Measurements from ENCODE around the gene CAPS.
A peak's percentile ranks its signal among the peaks of the same experiment; 100 is the strongest.
"Not testable (repeated sequence)": the region's sequence is repeated elsewhere in the genome, so short reads cannot be mapped to it uniquely, and the experiment has no call there.

The CAPS gene

GRCh38 chr19:5881543-5882299 lies 32.3 kb upstream of the CAPS start:
- H3K9me3 ChIP-seq (ENCODE audit: control insufficient read depth in 1 of 2, low read length in 2 of 2), result no peaks in the 10 kb centered on the region
- no peaks in the 10 kb centered on the region for H3K36me3 ChIP-seq (ENCODE audit: control insufficient read depth in 1 of 2, insufficient read depth in 2 of 2, low read length in 2 of 2)
- H3K27me3 ChIP-seq (ENCODE audit: low read depth, low read length), result no peaks in the 10 kb centered on the region
- H3K27ac ChIP-seq (ENCODE audit: low read length), result no peak overlapping the region
- peaks cover 3 to 18% of the 10 kb centered on the region in 2 donors for H3K4me1 ChIP-seq (ENCODE audit: control insufficient read depth in 1 of 2, insufficient read depth in 2 of 2, low read length in 2 of 2)
- no peak overlapping the region for H3K4me3 ChIP-seq (ENCODE audit: low read depth in 1 of 2, low read length in 2 of 2)

GRCh38 chr19:5882421-5882968 lies 31.6 kb upstream of the CAPS start:
- peaks cover 3 to 18% of the 10 kb centered on the region in 2 donors for H3K4me1 ChIP-seq (ENCODE audit: control insufficient read depth in 1 of 2, insufficient read depth in 2 of 2, low read length in 2 of 2)
- no peaks in the 10 kb centered on the region for H3K9me3 ChIP-seq (ENCODE audit: control insufficient read depth in 1 of 2, low read length in 2 of 2)
- H3K27me3 ChIP-seq (ENCODE audit: low read depth, low read length), result no peaks in the 10 kb centered on the region
- H3K36me3 ChIP-seq (ENCODE audit: control insufficient read depth in 1 of 2, insufficient read depth in 2 of 2, low read length in 2 of 2), result no peaks in the 10 kb centered on the region
- no peak overlapping the region for H3K4me3 ChIP-seq (ENCODE audit: low read depth in 1 of 2, low read length in 2 of 2)
- no peak overlapping the region for H3K27ac ChIP-seq (ENCODE audit: low read length)

GRCh38 chr19:5883157-5883873 lies 30.7 kb upstream of the CAPS start:
- not testable (repeated sequence) for H3K9me3 ChIP-seq (ENCODE audit: control insufficient read depth in 1 of 2, low read length in 2 of 2); H3K36me3 ChIP-seq (ENCODE audit: control insufficient read depth in 1 of 2, insufficient read depth in 2 of 2, low read length in 2 of 2); H3K27me3 ChIP-seq (ENCODE audit: low read depth, low read length); H3K27ac ChIP-seq (ENCODE audit: low read length); H3K4me3 ChIP-seq (ENCODE audit: low read depth in 1 of 2, low read length in 2 of 2)
- H3K4me1 ChIP-seq (ENCODE audit: control insufficient read depth in 1 of 2, insufficient read depth in 2 of 2, low read length in 2 of 2), result peaks cover 3 to 18% of the 10 kb centered on the region in 2 donors

- not testable (repeated sequence) for H3K4me3 ChIP-seq (ENCODE audit: low read depth in 1 of 2, low read length in 2 of 2); H3K27ac ChIP-seq (ENCODE audit: low read length); H3K9me3 ChIP-seq (ENCODE audit: control insufficient read depth in 1 of 2, low read length in 2 of 2); H3K27me3 ChIP-seq (ENCODE audit: low read depth, low read length); H3K36me3 ChIP-seq (ENCODE audit: control insufficient read depth in 1 of 2, insufficient read depth in 2 of 2, low read length in 2 of 2)
- H3K4me1 ChIP-seq (ENCODE audit: control insufficient read depth in 1 of 2, insufficient read depth in 2 of 2, low read length in 2 of 2), result peaks cover 3 to 21% of the 10 kb centered on the region in 2 donors
Measured at GRCh38 chr19:5884065-5884811, 29.8 kb upstream of the CAPS start.

GRCh38 chr19:5889288-5889971 lies 24.6 kb upstream of the CAPS start:
- Histone ChIP-seq H3K27me3 (ENCODE audit: low read depth, low read length) (peaks cover 6% of the 10 kb centered on the region), H3K4me3 (ENCODE audit: low read depth in 1 of 2, low read length in 2 of 2) (no peak overlapping the region), H3K9me3 (ENCODE audit: control insufficient read depth in 1 of 2, low read length in 2 of 2) (no peaks in the 10 kb centered on the region), H3K36me3 (ENCODE audit: control insufficient read depth in 1 of 2, insufficient read depth in 2 of 2, low read length in 2 of 2) (no peaks in the 10 kb centered on the region), H3K4me1 (ENCODE audit: control insufficient read depth in 1 of 2, insufficient read depth in 2 of 2, low read length in 2 of 2) (peaks cover 0 to 16% of the 10 kb centered on the region in 2 donors), H3K27ac (ENCODE audit: low read length) (peak overlapping the region; percentile 23)

GRCh38 chr19:5890099-5890498 lies 24.0 kb upstream of the CAPS start:
- peaks cover under 1 to 6% of the 10 kb centered on the region in 2 donors for H3K36me3 ChIP-seq (ENCODE audit: control insufficient read depth in 1 of 2, insufficient read depth in 2 of 2, low read length in 2 of 2)
- H3K27ac ChIP-seq (ENCODE audit: low read length), result peak overlapping the region; percentile 23
- no peak overlapping the region for H3K4me3 ChIP-seq (ENCODE audit: low read depth in 1 of 2, low read length in 2 of 2)
- H3K4me1 ChIP-seq (ENCODE audit: control insufficient read depth in 1 of 2, insufficient read depth in 2 of 2, low read length in 2 of 2), result peaks cover 0 to 16% of the 10 kb centered on the region in 2 donors
- peaks cover 6% of the 10 kb centered on the region for H3K27me3 ChIP-seq (ENCODE audit: low read depth, low read length)
- no peaks in the 10 kb centered on the region for H3K9me3 ChIP-seq (ENCODE audit: control insufficient read depth in 1 of 2, low read length in 2 of 2)

GRCh38 chr19:5891572-5891937 lies 22.5 kb upstream of the CAPS start:
- peaks cover 9 to 21% of the 10 kb centered on the region in 2 donors for H3K36me3 ChIP-seq (ENCODE audit: control insufficient read depth in 1 of 2, insufficient read depth in 2 of 2, low read length in 2 of 2)
- no peaks in the 10 kb centered on the region for H3K9me3 ChIP-seq (ENCODE audit: control insufficient read depth in 1 of 2, low read length in 2 of 2)
- H3K4me1 ChIP-seq (ENCODE audit: control insufficient read depth in 1 of 2, insufficient read depth in 2 of 2, low read length in 2 of 2), result peaks cover 0 to 19% of the 10 kb centered on the region in 2 donors
- no peak overlapping the region for H3K27ac ChIP-seq (ENCODE audit: low read length)
- H3K27me3 ChIP-seq (ENCODE audit: low read depth, low read length), result peaks cover 6% of the 10 kb centered on the region
- no peak overlapping the region for H3K4me3 ChIP-seq (ENCODE audit: low read depth in 1 of 2, low read length in 2 of 2)

GRCh38 chr19:5891938-5892771 lies 21.9 kb upstream of the CAPS start:
- Histone ChIP-seq H3K27ac (ENCODE audit: low read length) (no peak overlapping the region), H3K36me3 (ENCODE audit: control insufficient read depth in 1 of 2, insufficient read depth in 2 of 2, low read length in 2 of 2) (peaks cover 9 to 27% of the 10 kb centered on the region in 2 donors), H3K27me3 (ENCODE audit: low read depth, low read length) (peaks cover 6% of the 10 kb centered on the region), H3K9me3 (ENCODE audit: control insufficient read depth in 1 of 2, low read length in 2 of 2) (no peaks in the 10 kb centered on the region), H3K4me3 (ENCODE audit: low read depth in 1 of 2, low read length in 2 of 2) (no peak overlapping the region), H3K4me1 (ENCODE audit: control insufficient read depth in 1 of 2, insufficient read depth in 2 of 2, low read length in 2 of 2) (peaks cover 0 to 19% of the 10 kb centered on the region in 2 donors)

- Histone ChIP-seq H3K4me1 (ENCODE audit: control insufficient read depth in 1 of 2, insufficient read depth in 2 of 2, low read length in 2 of 2) (peaks cover 0 to 19% of the 10 kb centered on the region in 2 donors), H3K27me3 (ENCODE audit: low read depth, low read length) (peaks cover 6% of the 10 kb centered on the region), H3K4me3 (ENCODE audit: low read depth in 1 of 2, low read length in 2 of 2) (no peak overlapping the region), H3K36me3 (ENCODE audit: control insufficient read depth in 1 of 2, insufficient read depth in 2 of 2, low read length in 2 of 2) (peaks cover 9 to 27% of the 10 kb centered on the region in 2 donors), H3K27ac (ENCODE audit: low read length) (no peak overlapping the region), H3K9me3 (ENCODE audit: control insufficient read depth in 1 of 2, low read length in 2 of 2) (no peaks in the 10 kb centered on the region)
Measured at GRCh38 chr19:5892772-5893275, 21.2 kb upstream of the CAPS start.

GRCh38 chr19:5893296-5893903 lies 20.7 kb upstream of the CAPS start:
- H3K27ac ChIP-seq (ENCODE audit: low read length), result no peak overlapping the region
- H3K4me1 ChIP-seq (ENCODE audit: control insufficient read depth in 1 of 2, insufficient read depth in 2 of 2, low read length in 2 of 2), result peaks cover 0 to 19% of the 10 kb centered on the region in 2 donors
- peaks cover 9 to 27% of the 10 kb centered on the region in 2 donors for H3K36me3 ChIP-seq (ENCODE audit: control insufficient read depth in 1 of 2, insufficient read depth in 2 of 2, low read length in 2 of 2)
- no peak overlapping the region for H3K4me3 ChIP-seq (ENCODE audit: low read depth in 1 of 2, low read length in 2 of 2)
- peaks cover 6% of the 10 kb centered on the region for H3K27me3 ChIP-seq (ENCODE audit: low read depth, low read length)
- no peaks in the 10 kb centered on the region for H3K9me3 ChIP-seq (ENCODE audit: control insufficient read depth in 1 of 2, low read length in 2 of 2)

Data from muscle layer of duodenum (tissue), 2 donors.